ENCODE measurements around the gene POU6F1.

DNA sequence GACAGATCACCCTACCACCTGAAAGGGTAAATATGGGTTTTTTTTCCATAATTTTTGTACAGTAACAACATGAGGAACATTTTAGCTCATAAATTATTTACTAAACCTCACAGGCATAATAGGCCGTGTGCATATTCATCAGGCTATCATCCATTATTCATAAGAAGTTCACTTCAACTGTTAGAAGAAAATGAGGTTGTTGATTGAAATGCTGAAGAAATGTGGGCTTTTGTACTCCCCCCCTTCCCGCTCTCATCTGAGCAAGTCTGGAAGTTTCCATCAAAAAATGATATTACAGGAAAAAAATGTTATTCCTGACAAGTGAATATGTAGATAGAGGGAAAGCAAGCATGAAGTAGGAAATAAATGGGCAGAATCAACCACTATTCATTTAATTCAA lies 7.9 kb upstream of the POU6F1 start:
- TF ChIP-seq, protein P1, sequence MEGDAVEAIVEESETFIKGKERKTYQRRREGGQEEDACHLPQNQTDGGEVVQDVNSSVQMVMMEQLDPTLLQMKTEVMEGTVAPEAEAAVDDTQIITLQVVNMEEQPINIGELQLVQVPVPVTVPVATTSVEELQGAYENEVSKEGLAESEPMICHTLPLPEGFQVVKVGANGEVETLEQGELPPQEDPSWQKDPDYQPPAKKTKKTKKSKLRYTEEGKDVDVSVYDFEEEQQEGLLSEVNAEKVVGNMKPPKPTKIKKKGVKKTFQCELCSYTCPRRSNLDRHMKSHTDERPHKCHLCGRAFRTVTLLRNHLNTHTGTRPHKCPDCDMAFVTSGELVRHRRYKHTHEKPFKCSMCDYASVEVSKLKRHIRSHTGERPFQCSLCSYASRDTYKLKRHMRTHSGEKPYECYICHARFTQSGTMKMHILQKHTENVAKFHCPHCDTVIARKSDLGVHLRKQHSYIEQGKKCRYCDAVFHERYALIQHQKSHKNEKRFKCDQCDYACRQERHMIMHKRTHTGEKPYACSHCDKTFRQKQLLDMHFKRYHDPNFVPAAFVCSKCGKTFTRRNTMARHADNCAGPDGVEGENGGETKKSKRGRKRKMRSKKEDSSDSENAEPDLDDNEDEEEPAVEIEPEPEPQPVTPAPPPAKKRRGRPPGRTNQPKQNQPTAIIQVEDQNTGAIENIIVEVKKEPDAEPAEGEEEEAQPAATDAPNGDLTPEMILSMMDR (conservative IDR thresholded peaks at IDR 0.05; ENCODE audit: low read length): no peak
- TF ChIP-seq EZH2phosphoT487 (IDR thresholded peaks at IDR 0.05; ENCODE audit: borderline replicate concordance, low read depth, low read length): no peak
